Measurements from ENCODE around the gene GALT. TPM values are rescaled to one million over a fixed set of nuclear protein-coding genes. Genes with fewer than 3 reads are reported as not detected.
A peak's percentile ranks its signal among the peaks of the same experiment; 100 is the strongest.

Gene GALT
- total and polyA plus RNA-seq, 9 donors: 33.1 to 63.3 (median 45.2) TPM

- Histone ChIP-seq H3K4me1 (ENCODE audit: insufficient read depth) (peaks cover 40% of the 10 kb centered on the region), H3K9me3 (no peaks in the 10 kb centered on the region), H3K4me3 (peak overlapping the region; percentile 36), H3K36me3 (no peaks in the 10 kb centered on the region), H3K27me3 (no peaks in the 10 kb centered on the region), H3K27ac (peak overlapping the region; percentile 71 to 81)
- WGBS, 3 donors: 15 to 22% (median 16%) methylated on average over 5 of the region's 5 CpGs
- DNase-seq: no peak
- TF ChIP-seq EP300 (IDR thresholded peaks at IDR 0.05) (no peak), CTCF (IDR thresholded peaks at IDR 0.05) (no peak), POLR2A (IDR thresholded peaks at IDR 0.05) (no peak)
- intact Hi-C loops (cut with DNase I): no loop called here
Observed at GRCh38 chr9:34652602-34653000, 6.1 kb downstream of the GALT start.

DNA sequence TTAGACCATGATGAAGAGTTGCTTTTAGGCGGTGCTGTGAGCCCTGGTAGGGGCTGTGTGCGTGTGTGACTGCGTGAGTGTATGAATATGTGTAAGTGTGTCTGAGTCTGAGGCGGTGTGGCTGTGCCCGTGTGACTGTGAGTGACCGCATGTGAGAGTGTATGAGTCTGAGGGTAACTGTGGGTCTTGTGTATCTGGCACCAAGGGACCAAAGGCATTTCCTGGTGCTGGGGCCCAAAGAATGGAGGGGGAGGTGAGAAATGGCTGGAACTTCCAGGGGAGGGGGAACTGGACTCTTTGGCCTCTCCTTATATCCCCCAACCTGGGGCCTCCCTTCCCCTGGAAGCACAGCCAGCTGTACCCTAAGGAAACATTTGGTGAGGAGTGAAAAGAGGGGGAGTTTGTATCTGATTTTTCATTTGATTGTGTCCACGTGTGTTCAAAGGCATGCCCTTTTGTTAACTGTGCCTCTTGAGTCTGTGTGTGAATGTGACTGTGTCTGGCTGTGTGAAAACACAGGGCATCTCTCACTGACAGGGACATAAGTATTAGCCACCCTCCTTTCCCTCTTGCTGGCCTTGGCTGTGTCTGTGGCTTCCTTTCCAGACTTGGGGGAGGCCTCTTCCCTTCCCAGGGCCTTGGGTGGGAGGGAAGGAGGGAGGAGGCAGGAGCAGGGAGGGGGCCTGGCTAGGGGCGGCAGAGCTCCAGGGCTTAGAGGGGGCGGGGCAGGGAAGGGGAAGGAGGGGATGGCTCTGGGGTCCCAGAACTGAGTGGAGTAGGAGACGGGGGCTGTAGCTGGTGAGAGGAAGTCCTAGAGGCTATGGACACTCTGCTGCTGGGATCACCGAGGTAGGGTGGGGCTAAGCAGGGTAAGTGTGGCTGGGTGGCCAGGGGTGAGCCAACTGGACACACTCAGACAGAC, 6.9 kb downstream of the GALT start:
- 30 to 37% (median 31%) methylated on average over 11 of the region's 11 CpGs for WGBS, 3 donors
- intact Hi-C loops (cut with DNase I): no loop called here
- no peaks in the 10 kb centered on the region for H3K9me3 ChIP-seq
- no peaks in the 10 kb centered on the region for H3K27me3 ChIP-seq
- no peaks in the 10 kb centered on the region for H3K36me3 ChIP-seq
- TF ChIP-seq EP300 (IDR thresholded peaks at IDR 0.05) (no peak), CTCF (IDR thresholded peaks at IDR 0.05) (no peak), POLR2A (IDR thresholded peaks at IDR 0.05) (no peak)
- peak overlapping the region; percentile 71 to 81 for H3K27ac ChIP-seq
- H3K4me3 ChIP-seq: no peak overlapping the region
- DNase-seq: peak; percentile 69 to 82 (median 78)
- H3K4me1 ChIP-seq (ENCODE audit: insufficient read depth): peaks cover 38% of the 10 kb centered on the region

- DNase-seq: peak; percentile 85 to 93 (median 91)
- Histone ChIP-seq H3K9me3 (no peaks in the 10 kb centered on the region), H3K27me3 (no peaks in the 10 kb centered on the region), H3K4me1 (ENCODE audit: insufficient read depth) (peaks cover 38% of the 10 kb centered on the region), H3K4me3 (no peak overlapping the region), H3K27ac (peak overlapping the region; percentile 71 to 81), H3K36me3 (no peaks in the 10 kb centered on the region)
- intact Hi-C loops (cut with DNase I): no loop called here
- TF ChIP-seq POLR2A (IDR thresholded peaks at IDR 0.05) (no peak), EP300 (IDR thresholded peaks at IDR 0.05) (no peak), CTCF (IDR thresholded peaks at IDR 0.05) (no peak)
- 9 to 10% (median 10%) methylated on average over 11 of the region's 11 CpGs for WGBS, 3 donors
Observed at GRCh38 chr9:34654323-34655051, 8.0 kb downstream of the GALT start.

GRCh38 chr9:34655394-34655793, 8.9 kb downstream of the GALT start:
- DNase-seq: peak in 2 of 5 donors; percentile 30 to 38
- WGBS, 3 donors: 75 to 81% (median 81%) methylated on average over 5 of the region's 5 CpGs
- H3K4me1 ChIP-seq (ENCODE audit: insufficient read depth): peaks cover 38% of the 10 kb centered on the region
- intact Hi-C loops (cut with DNase I): no loop called here
- no peaks in the 10 kb centered on the region for H3K36me3 ChIP-seq
- H3K27ac ChIP-seq: peak overlapping the region in 1 of 2 donors; percentile 81
- H3K4me3 ChIP-seq: no peak overlapping the region
- no peaks in the 10 kb centered on the region for H3K27me3 ChIP-seq
- no peaks in the 10 kb centered on the region for H3K9me3 ChIP-seq
- no peak for TF ChIP-seq POLR2A (IDR thresholded peaks at IDR 0.05)
- no peak for TF ChIP-seq CTCF (IDR thresholded peaks at IDR 0.05)
- no peak for TF ChIP-seq EP300 (IDR thresholded peaks at IDR 0.05)
